ENCODE results near the gene SERPINA3.

DNA sequence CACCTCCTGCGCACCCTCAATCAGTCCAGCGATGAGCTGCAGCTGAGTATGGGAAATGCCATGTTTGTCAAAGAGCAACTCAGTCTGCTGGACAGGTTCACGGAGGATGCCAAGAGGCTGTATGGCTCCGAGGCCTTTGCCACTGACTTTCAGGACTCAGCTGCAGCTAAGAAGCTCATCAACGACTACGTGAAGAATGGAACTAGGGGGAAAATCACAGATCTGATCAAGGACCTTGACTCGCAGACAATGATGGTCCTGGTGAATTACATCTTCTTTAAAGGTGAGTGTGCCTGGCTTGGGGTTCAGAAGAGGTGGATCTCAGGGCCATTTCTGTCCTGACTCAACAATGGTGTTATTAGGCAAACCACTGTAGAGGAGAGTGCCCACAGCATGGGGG lies 2.6 kb downstream of the SERPINA3 start:
- TF ChIP-seq, protein P1, sequence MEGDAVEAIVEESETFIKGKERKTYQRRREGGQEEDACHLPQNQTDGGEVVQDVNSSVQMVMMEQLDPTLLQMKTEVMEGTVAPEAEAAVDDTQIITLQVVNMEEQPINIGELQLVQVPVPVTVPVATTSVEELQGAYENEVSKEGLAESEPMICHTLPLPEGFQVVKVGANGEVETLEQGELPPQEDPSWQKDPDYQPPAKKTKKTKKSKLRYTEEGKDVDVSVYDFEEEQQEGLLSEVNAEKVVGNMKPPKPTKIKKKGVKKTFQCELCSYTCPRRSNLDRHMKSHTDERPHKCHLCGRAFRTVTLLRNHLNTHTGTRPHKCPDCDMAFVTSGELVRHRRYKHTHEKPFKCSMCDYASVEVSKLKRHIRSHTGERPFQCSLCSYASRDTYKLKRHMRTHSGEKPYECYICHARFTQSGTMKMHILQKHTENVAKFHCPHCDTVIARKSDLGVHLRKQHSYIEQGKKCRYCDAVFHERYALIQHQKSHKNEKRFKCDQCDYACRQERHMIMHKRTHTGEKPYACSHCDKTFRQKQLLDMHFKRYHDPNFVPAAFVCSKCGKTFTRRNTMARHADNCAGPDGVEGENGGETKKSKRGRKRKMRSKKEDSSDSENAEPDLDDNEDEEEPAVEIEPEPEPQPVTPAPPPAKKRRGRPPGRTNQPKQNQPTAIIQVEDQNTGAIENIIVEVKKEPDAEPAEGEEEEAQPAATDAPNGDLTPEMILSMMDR (conservative IDR thresholded peaks at IDR 0.05) = no peak
- TF ChIP-seq ZFX (IDR thresholded peaks at IDR 0.05) = no peak
